Activated effector memory CD4-positive, alpha-beta T cell treated with Interleukin-2 at 50 U/mL for 16 hours (primary cell): ENCODE data around the gene EDA.

ENCODE experiments used
- DNase-seq: peaks from one replicate; pipeline ENCODE4 v3.0.0-alpha.2; 2020

Gene EDA

GRCh38 chrX:69615779-69616456, at the start of gene EDA:
Gene EDA (plus strand): TSS chrX:69616113.
- peak; percentile 66 for DNase-seq

GRCh38 chrX:69568828-69569227, 47.1 kb upstream of the EDA start:
- DNase-seq, result no peak

GRCh38 chrX:69597399-69597798, 18.5 kb upstream of the EDA start:
- DNase-seq, result no peak

GRCh38 chrX:69600182-69600581, 15.7 kb upstream of the EDA start:
- DNase-seq, result no peak

GRCh38 chrX:69603566-69604194, 12.2 kb upstream of the EDA start:
- DNase-seq, result no peak

GRCh38 chrX:69605521-69605920, 10.4 kb upstream of the EDA start:
- DNase-seq, result no peak

- no peak for DNase-seq
Observed at GRCh38 chrX:69607616-69608015, 8.3 kb upstream of the EDA start.

GRCh38 chrX:69613946-69614345, 2.0 kb upstream of the EDA start:
- DNase-seq, result no peak

- no peak for DNase-seq
Observed at GRCh38 chrX:69614886-69615285, 1.0 kb upstream of the EDA start.

- DNase-seq, result no peak
Observed at GRCh38 chrX:69615342-69615741, 571 bp upstream of the EDA start.

- peak; percentile 0 for DNase-seq
Observed at GRCh38 chrX:69616457-69617203, 717 bp downstream of the EDA start.

GRCh38 chrX:69618803-69619202, 2.9 kb downstream of the EDA start:
- no peak for DNase-seq

GRCh38 chrX:69626129-69626528, 10.2 kb downstream of the EDA start:
- DNase-seq, result no peak

- no peak for DNase-seq
Observed at GRCh38 chrX:69627744-69628143, 11.8 kb downstream of the EDA start.

- no peak for DNase-seq
Observed at GRCh38 chrX:69630147-69630546, 14.2 kb downstream of the EDA start.

GRCh38 chrX:69664693-69665092, 48.8 kb downstream of the EDA start:
- no peak for DNase-seq

- no peak for DNase-seq
Observed at GRCh38 chrX:69670001-69670555, 54.2 kb downstream of the EDA start.

- no peak for DNase-seq
Observed at GRCh38 chrX:69674891-69675290, 59.0 kb downstream of the EDA start.

GRCh38 chrX:69705818-69706217, 89.9 kb downstream of the EDA start:
- DNase-seq, result no peak

- DNase-seq, result no peak
Observed at GRCh38 chrX:69718102-69718501, 102.2 kb downstream of the EDA start.

GRCh38 chrX:69724307-69724706, 108.4 kb downstream of the EDA start:
- DNase-seq, result no peak

GRCh38 chrX:69740317-69740716, 124.4 kb downstream of the EDA start:
- DNase-seq, result no peak

GRCh38 chrX:69741721-69742120, 125.8 kb downstream of the EDA start:
- DNase-seq, result no peak

- DNase-seq, result no peak
Observed at GRCh38 chrX:69746051-69746450, 130.1 kb downstream of the EDA start.
